Neuronal stem cell (in vitro differentiated cells): Measurements from ENCODE around the gene ACVR1C.
A peak's percentile ranks its signal among the peaks of the same experiment; 100 is the strongest.

Experiments used
- DNase-seq: peaks from one replicate; pipeline ENCODE4 v3.0.0-alpha.2; 2013; ENCODE audit warnings: low spot score
- H2AFZ ChIP-seq: one replicate; pipeline ENCODE4 v1.6.1; 2013; ENCODE audit warnings: mild to moderate bottlenecking, low read length, inconsistent platforms
- H2AK5ac ChIP-seq: 2 replicates; pipeline ENCODE4 v1.6.1; 2013; ENCODE audit warnings: low read depth, mild to moderate bottlenecking, inconsistent platforms, low read length, moderate library complexity, mixed read lengths
- H2BK120ac ChIP-seq: 2 replicates; pipeline ENCODE4 v1.6.1; 2013; ENCODE audit warnings: low read depth, mild to moderate bottlenecking, inconsistent platforms, low read length, moderate library complexity, mixed read lengths
- H2BK12ac ChIP-seq: one replicate; pipeline ENCODE4 v1.6.1; 2013; ENCODE audit warnings: low read length, inconsistent platforms
- H2BK15ac ChIP-seq: 2 replicates; pipeline ENCODE4 v1.6.1; 2013; ENCODE audit warnings: mild to moderate bottlenecking, low read length, inconsistent platforms, mixed read lengths
- H2BK5ac ChIP-seq: one replicate; pipeline ENCODE4 v1.6.1; 2013; ENCODE audit warnings: inconsistent platforms, mild to moderate bottlenecking, low read length, moderate library complexity
- H3K14ac ChIP-seq: one replicate; pipeline ENCODE4 v1.6.1; 2013; ENCODE audit warnings: low read length, inconsistent platforms
- H3K18ac ChIP-seq: 2 replicates; pipeline ENCODE4 v1.6.1; 2013; ENCODE audit warnings: low read length, inconsistent platforms
- H3K23ac ChIP-seq: 2 replicates; pipeline ENCODE4 v1.6.1; 2013; ENCODE audit warnings: low read depth, mild to moderate bottlenecking, mixed read lengths, low read length, inconsistent platforms; ENCODE audit not compliant: poor library complexity
- H3K27ac ChIP-seq: replicated peaks from 3 replicates; pipeline ENCODE4 v1.5.1; 2013; ENCODE audit warnings: low read length, inconsistent platforms
- H3K27me3 ChIP-seq, 3 experiments: 2 replicates each; pipeline ENCODE4 v1.6.1; 2013; ENCODE audit warnings: low read length in 3 of 3, mild to moderate bottlenecking in 2 of 3, inconsistent platforms in 1 of 3, low read depth in 1 of 3, mixed read lengths in 1 of 3, moderate library complexity in 1 of 3; ENCODE audit not compliant: control insufficient read depth in 3 of 3, insufficient read depth in 3 of 3
- H3K36me3 ChIP-seq, 2 donors: replicated peaks in 1 of 2; 2 replicates each; pipeline ENCODE4 v1.6.1; 2013; ENCODE audit warnings: low read length in 2 of 2; ENCODE audit not compliant: control insufficient read depth in 2 of 2, insufficient read depth in 2 of 2
- H3K4ac ChIP-seq: 2 replicates; pipeline ENCODE4 v1.6.1; 2013; ENCODE audit warnings: inconsistent platforms, mild to moderate bottlenecking, low read length, moderate library complexity
- H3K4me1 ChIP-seq, 2 donors: 1 replicate in 1 of 2; 2 replicates in 1 of 2; pipeline ENCODE4 v1.6.1; 2013; ENCODE audit warnings: low read length in 2 of 2, low read depth in 1 of 2; ENCODE audit not compliant: control insufficient read depth in 2 of 2, insufficient read depth in 1 of 2
- H3K4me2 ChIP-seq: one replicate; pipeline ENCODE4 v1.6.1; 2013; ENCODE audit warnings: mild to moderate bottlenecking, low read length, inconsistent platforms; ENCODE audit not compliant: insufficient read depth, poor library complexity, severe bottlenecking
- H3K4me3 ChIP-seq, 2 donors: 2 replicates each; pipeline ENCODE4 v1.5.1; 2013; ENCODE audit warnings: low read length in 2 of 2, mild to moderate bottlenecking in 2 of 2, inconsistent platforms in 1 of 2, moderate library complexity in 1 of 2
- H3K79me1 ChIP-seq: one replicate; pipeline ENCODE4 v1.6.1; 2013; ENCODE audit warnings: low read depth, mild to moderate bottlenecking, inconsistent platforms, low read length, moderate library complexity
- H3K9ac ChIP-seq: one replicate; pipeline ENCODE4 v1.6.1; 2013; ENCODE audit warnings: mild to moderate bottlenecking, low read depth, low read length, inconsistent platforms; ENCODE audit not compliant: poor library complexity
- H3K9me3 ChIP-seq, 2 donors: replicated peaks in 1 of 2; 2 replicates each; pipeline versions ENCODE3 to v1.6.1; 2013; ENCODE audit warnings: low read length in 2 of 2, mild to moderate bottlenecking in 2 of 2, inconsistent platforms in 1 of 2, low read depth in 1 of 2, mixed read lengths in 1 of 2, moderate library complexity in 1 of 2; ENCODE audit not compliant: control insufficient read depth in 2 of 2, insufficient read depth in 1 of 2
- H4K8ac ChIP-seq: one replicate; pipeline ENCODE4 v1.6.1; 2013; ENCODE audit warnings: low read depth, mild to moderate bottlenecking, inconsistent platforms, low read length, moderate library complexity
- H4K91ac ChIP-seq: one replicate; pipeline ENCODE4 v1.6.1; 2013; ENCODE audit warnings: low read length, low read depth, mild to moderate bottlenecking, inconsistent platforms; ENCODE audit not compliant: poor library complexity
- WGBS, 2 donors: extraction: QIAGEN DNeasy Blood & Tissue Kit; methylation state at CpG; one replicate each; pipeline ENCODE4 v1.1.7; 2013; ENCODE audit warnings: missing lambda C conversion rate in 2 of 2, mixed read lengths in 1 of 2; ENCODE audit not compliant: insufficient read length in 2 of 2, insufficient replicate concordance in 1 of 2; ENCODE audit errors: extremely low coverage in 2 of 2; 5-methylcytosine and 5-hydroxymethylcytosine counted together

ACVR1C gene

DNA sequence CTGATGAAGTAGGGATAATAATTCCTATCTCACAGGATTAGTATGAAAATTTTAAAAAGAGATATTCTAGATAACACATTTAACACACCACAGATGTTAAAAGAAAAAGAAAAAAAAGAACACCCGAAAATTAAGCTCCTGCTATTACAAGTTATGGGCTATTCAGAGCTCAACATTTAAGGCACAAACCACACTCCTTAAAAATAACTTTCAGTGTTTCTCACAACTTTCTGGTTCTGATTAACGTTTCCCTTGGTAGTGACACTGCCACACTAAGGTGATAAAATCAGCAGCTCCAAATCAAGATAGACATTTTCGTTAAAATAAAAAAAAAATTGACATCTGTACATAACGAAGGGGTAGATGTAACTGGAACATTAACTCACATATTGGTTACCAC is 26.9 kb downstream of the ACVR1C start:
- H2AFZ ChIP-seq = no peak overlapping the region
- no peak overlapping the region for H3K9ac ChIP-seq
- no peak overlapping the region for H2BK12ac ChIP-seq
- no peak overlapping the region for H4K8ac ChIP-seq
- no peaks in the 10 kb centered on the region for H3K9me3 ChIP-seq
- no peaks in the 10 kb centered on the region for H3K79me1 ChIP-seq
- no peak overlapping the region for H2AK5ac ChIP-seq
- no peak overlapping the region for H4K91ac ChIP-seq
- peaks cover 0 to 3% (median 0%) of the 10 kb centered on the region in 3 experiments for H3K27me3 ChIP-seq
- no peaks in the 10 kb centered on the region for H3K4me1 ChIP-seq
- no peak overlapping the region for H3K4ac ChIP-seq
- H3K4me3 ChIP-seq = no peak overlapping the region
- no peak overlapping the region for H3K18ac ChIP-seq
- H3K14ac ChIP-seq = no peak overlapping the region
- H3K23ac ChIP-seq = no peak overlapping the region
- no peak overlapping the region for H3K4me2 ChIP-seq
- H2BK5ac ChIP-seq = no peak overlapping the region
- no peak for DNase-seq
- H2BK15ac ChIP-seq = no peak overlapping the region
- no peak overlapping the region for H3K27ac ChIP-seq
- no peaks in the 10 kb centered on the region for H3K36me3 ChIP-seq
- no CpG with 5 or more reads among the region's 4 CpGs for WGBS, 2 donors
- H2BK120ac ChIP-seq = no peak overlapping the region

- peak overlapping the region; percentile 40 for H2AFZ ChIP-seq
- H3K4me2 ChIP-seq = no peak overlapping the region
- no peak overlapping the region for H2BK15ac ChIP-seq
- no peaks in the 10 kb centered on the region for H3K36me3 ChIP-seq
- no peak overlapping the region for H3K14ac ChIP-seq
- H3K18ac ChIP-seq = peak overlapping the region; percentile 52
- H3K9ac ChIP-seq = no peak overlapping the region
- no peak overlapping the region for H2BK12ac ChIP-seq
- H2BK5ac ChIP-seq = no peak overlapping the region
- peak overlapping the region; percentile 32 for H3K23ac ChIP-seq
- no peaks in the 10 kb centered on the region for H3K4me1 ChIP-seq
- H3K27me3 ChIP-seq = peaks cover 0 to 10% (median 0%) of the 10 kb centered on the region in 3 experiments
- no peaks in the 10 kb centered on the region for H3K9me3 ChIP-seq
- no peak overlapping the region for H3K27ac ChIP-seq
- H2AK5ac ChIP-seq = no peak overlapping the region
- DNase-seq = peak; percentile 14
- H4K91ac ChIP-seq = no peak overlapping the region
- no peak overlapping the region for H4K8ac ChIP-seq
- no CpG with 5 or more reads among the region's 45 CpGs for WGBS, 2 donors
- no peak overlapping the region for H3K4ac ChIP-seq
- H3K79me1 ChIP-seq = no peaks in the 10 kb centered on the region
- peak overlapping the region in 1 of 2 donors; percentile 5 for H3K4me3 ChIP-seq
- no peak overlapping the region for H2BK120ac ChIP-seq
Measured at GRCh38 chr2:157596992-157597681, 31.5 kb downstream of the ACVR1C start.

DNA sequence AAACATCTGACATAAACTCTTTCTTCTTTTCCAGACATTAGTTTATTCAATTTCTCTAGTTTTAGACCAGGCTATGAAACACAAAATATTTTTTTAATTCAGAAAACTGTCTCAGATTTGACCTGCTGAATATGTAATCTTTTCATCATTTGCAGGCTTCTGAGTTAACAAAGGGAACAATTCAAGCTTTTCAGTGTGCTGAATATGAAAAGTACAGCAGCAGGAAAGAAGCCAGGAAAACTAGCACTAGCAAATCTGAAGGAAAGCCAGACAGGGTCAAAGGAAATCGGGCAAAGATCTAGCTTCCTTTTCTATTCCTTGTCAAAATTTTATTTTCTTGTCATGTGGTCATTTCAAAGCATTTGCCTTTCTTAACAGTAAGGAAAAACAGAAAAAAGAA is 35.3 kb downstream of the ACVR1C start:
- H2AFZ ChIP-seq = no peak overlapping the region
- no peak overlapping the region for H2BK120ac ChIP-seq
- H3K36me3 ChIP-seq = no peaks in the 10 kb centered on the region
- H3K27me3 ChIP-seq = peaks cover 0 to 10% (median 0%) of the 10 kb centered on the region in 3 experiments
- no CpG with 5 or more reads among the region's 1 CpG for WGBS, 2 donors
- H3K79me1 ChIP-seq = no peaks in the 10 kb centered on the region
- H2BK12ac ChIP-seq = no peak overlapping the region
- no peak overlapping the region for H3K23ac ChIP-seq
- no peak overlapping the region for H3K27ac ChIP-seq
- DNase-seq = no peak
- H3K9me3 ChIP-seq = no peaks in the 10 kb centered on the region
- H2BK5ac ChIP-seq = no peak overlapping the region
- no peak overlapping the region for H4K91ac ChIP-seq
- H3K4me2 ChIP-seq = no peak overlapping the region
- H3K14ac ChIP-seq = no peak overlapping the region
- no peaks in the 10 kb centered on the region for H3K4me1 ChIP-seq
- no peak overlapping the region for H4K8ac ChIP-seq
- no peak overlapping the region for H3K4ac ChIP-seq
- no peak overlapping the region for H2AK5ac ChIP-seq
- no peak overlapping the region for H3K9ac ChIP-seq
- no peak overlapping the region for H2BK15ac ChIP-seq
- no peak overlapping the region for H3K4me3 ChIP-seq
- no peak overlapping the region for H3K18ac ChIP-seq

DNA sequence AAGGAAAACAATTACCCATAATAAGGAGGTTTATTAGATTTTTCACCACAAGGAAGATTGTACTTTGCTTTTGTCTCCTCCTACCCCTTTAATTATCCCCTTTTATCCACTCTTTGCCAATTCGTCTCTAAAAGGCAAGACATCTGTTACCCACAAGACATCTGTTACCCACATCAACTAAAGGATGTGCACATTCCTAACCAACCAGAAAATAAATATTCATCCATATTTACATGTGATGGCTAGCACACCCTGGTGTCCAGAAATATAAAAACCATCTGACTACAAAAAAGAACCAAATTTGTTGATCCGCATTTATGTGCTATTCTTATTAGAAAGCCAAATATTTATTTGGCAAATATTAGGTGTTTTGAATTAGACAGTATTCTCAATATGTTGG is 35.7 kb downstream of the ACVR1C start:
- H4K8ac ChIP-seq = no peak overlapping the region
- no peaks in the 10 kb centered on the region for H3K79me1 ChIP-seq
- no peak overlapping the region for H3K23ac ChIP-seq
- no peak overlapping the region for H2BK12ac ChIP-seq
- H2BK15ac ChIP-seq = no peak overlapping the region
- H2AK5ac ChIP-seq = no peak overlapping the region
- H3K27ac ChIP-seq = no peak overlapping the region
- H2BK120ac ChIP-seq = no peak overlapping the region
- no peak overlapping the region for H3K9ac ChIP-seq
- no peak overlapping the region for H3K18ac ChIP-seq
- WGBS, 2 donors = no CpG with 5 or more reads among the region's 2 CpGs
- H4K91ac ChIP-seq = no peak overlapping the region
- no peak overlapping the region for H3K4ac ChIP-seq
- peaks cover 0 to 10% (median 0%) of the 10 kb centered on the region in 3 experiments for H3K27me3 ChIP-seq
- no peak overlapping the region for H3K4me2 ChIP-seq
- H3K9me3 ChIP-seq = no peaks in the 10 kb centered on the region
- no peak overlapping the region for H2BK5ac ChIP-seq
- no peak overlapping the region for H3K4me3 ChIP-seq
- no peaks in the 10 kb centered on the region for H3K36me3 ChIP-seq
- H3K4me1 ChIP-seq = no peaks in the 10 kb centered on the region
- no peak for DNase-seq
- no peak overlapping the region for H3K14ac ChIP-seq
- H2AFZ ChIP-seq = no peak overlapping the region
